Smooth muscle cell (in vitro differentiated cells): ENCODE results near the gene NR1H2. TPM values are rescaled to one million over a fixed set of nuclear protein-coding genes. Genes with fewer than 3 reads are reported as not detected.

Experiments used
- DNase-seq: peaks from one replicate; lab custom pipeline; 2025; ENCODE audit not compliant: unreplicated experiment; lab: John Stamatoyannopoulos, UW
- H2AFZ ChIP-seq: fragments of 200-600 bp; sonication (generic); 2 replicates; pipeline ENCODE4 v1.6.0; 2016; ENCODE audit warnings: antibody characterized with exemption, low read depth, mild to moderate bottlenecking
- H3F3A ChIP-seq: fragments of 200-600 bp; sonication (generic); 2 replicates; pipeline ENCODE4 v1.6.0; 2017; ENCODE audit warnings: antibody characterized with exemption, low read depth
- H3K27ac ChIP-seq: fragments of 200-600 bp; sonication (generic); 2 replicates; pipeline ENCODE4 v1.5.1; 2016; ENCODE audit warnings: low read depth, mild to moderate bottlenecking
- H3K27me3 ChIP-seq: fragments of 200-600 bp; sonication (generic); 2 replicates; pipeline ENCODE4 v1.6.1; 2016; ENCODE audit warnings: low read depth, mild to moderate bottlenecking
- H3K36me3 ChIP-seq: fragments of 200-600 bp; sonication (generic); 2 replicates; pipeline ENCODE4 v1.5.1; 2016; ENCODE audit warnings: low read depth
- H3K4me1 ChIP-seq: fragments of 200-600 bp; sonication (generic); 2 replicates; pipeline ENCODE4 v1.5.1; 2016; ENCODE audit warnings: low read depth
- H3K4me2 ChIP-seq: fragments of 200-600 bp; sonication (generic); 2 replicates; pipeline ENCODE4 v1.6.0; 2016; ENCODE audit warnings: mild to moderate bottlenecking
- H3K4me3 ChIP-seq: fragments of 200-600 bp; sonication (generic); 2 replicates; pipeline ENCODE4 v1.5.1; 2016; ENCODE audit warnings: mild to moderate bottlenecking
- H3K79me2 ChIP-seq: fragments of 200-600 bp; sonication (generic); 2 replicates; pipeline ENCODE4 v1.6.0; 2016; ENCODE audit warnings: low read depth, mild to moderate bottlenecking
- H3K9ac ChIP-seq: fragments of 200-600 bp; sonication (generic); 2 replicates; pipeline ENCODE4 v1.6.0; 2016; ENCODE audit warnings: low read depth
- H3K9me3 ChIP-seq: fragments of 200-600 bp; sonication (generic); replicated peaks from 2 replicates; pipeline ENCODE4 v1.5.1; 2016; ENCODE audit warnings: low read depth
- H4K20me1 ChIP-seq: fragments of 200-600 bp; sonication (generic); 2 replicates; pipeline ENCODE4 v1.6.0; 2016; ENCODE audit warnings: low read depth
- CTCF ChIP-seq: fragments of 200-600 bp; sonication (generic); IDR thresholded peaks from 2 replicates; pipeline ENCODE4 v1.5.1; 2017; ENCODE audit warnings: borderline replicate concordance, mild to moderate bottlenecking, antibody characterized with exemption; ENCODE audit not compliant: insufficient read depth, poor library complexity, severe bottlenecking
- WGBS: methylation state at CpG from one replicate; pipeline ENCODE4 v1.1.7; 2016; ENCODE audit warnings: low lambda C conversion rate; 5-methylcytosine and 5-hydroxymethylcytosine counted together
- polyA plus RNA-seq: library from polyadenylated mRNA; unstranded; fragments of >200 nt; fragmentation: Nextera tagmentation; extraction: Ambion mirVana; gene quantifications from 2 replicates; pipeline ENCODE4 v1.2.1, GENCODE V29; 2016
- total RNA-seq: library from RNA; depleted of rRNA; stranded (reverse); fragments of >200 nt; gene quantifications from 2 replicates; pipeline ENCODE4 v1.2.3, GENCODE V29; 2014

Gene NR1H2
- total and polyA plus RNA-seq, 2 experiments from 2014 or later = 39.5 to 69.7 TPM

- DNase-seq = no peak
- Histone ChIP-seq H3K4me2 (no peak overlapping the region), H3K36me3 (no peaks in the 10 kb centered on the region), H3K9ac (no peak overlapping the region), H3K4me1 (peaks cover 7% of the 10 kb centered on the region), H3K9me3 (no peaks in the 10 kb centered on the region), H3F3A (no peaks in the 10 kb centered on the region), H3K4me3 (no peak overlapping the region), H3K27ac (no peak overlapping the region), H4K20me1 (no peaks in the 10 kb centered on the region), H2AFZ (no peak overlapping the region), H3K79me2 (no peaks in the 10 kb centered on the region), H3K27me3 (peaks cover 28% of the 10 kb centered on the region)
- TF ChIP-seq CTCF = no peak
- WGBS = 96% methylated on average over 10 of the region's 22 CpGs
These were observed 39.4 kb downstream of the NR1H2 start for GRCh38 chr19:50415661-50416033.

- Histone ChIP-seq H3K9me3 (no peaks in the 10 kb centered on the region), H3K27ac (no peak overlapping the region), H3F3A (no peaks in the 10 kb centered on the region), H4K20me1 (no peaks in the 10 kb centered on the region), H3K4me3 (no peak overlapping the region), H3K4me2 (no peak overlapping the region), H3K9ac (no peak overlapping the region), H3K36me3 (no peaks in the 10 kb centered on the region), H3K27me3 (peaks cover 28% of the 10 kb centered on the region), H2AFZ (no peak overlapping the region), H3K4me1 (peaks cover 7% of the 10 kb centered on the region), H3K79me2 (no peaks in the 10 kb centered on the region)
- DNase-seq = no peak
- no peak for TF ChIP-seq CTCF
- 97% methylated on average over 27 of the region's 35 CpGs for WGBS
These were observed 40.0 kb downstream of the NR1H2 start for GRCh38 chr19:50416034-50416977.

GRCh38 chr19:50417111-50418081, 41.1 kb downstream of the NR1H2 start:
- Histone ChIP-seq H4K20me1 (no peaks in the 10 kb centered on the region), H3F3A (no peaks in the 10 kb centered on the region), H3K79me2 (no peaks in the 10 kb centered on the region), H2AFZ (no peak overlapping the region), H3K4me1 (peaks cover 7% of the 10 kb centered on the region), H3K9me3 (no peaks in the 10 kb centered on the region), H3K36me3 (no peaks in the 10 kb centered on the region), H3K27ac (no peak overlapping the region), H3K4me3 (no peak overlapping the region), H3K9ac (no peak overlapping the region), H3K4me2 (no peak overlapping the region), H3K27me3 (peaks cover 28% of the 10 kb centered on the region)
- WGBS = 84% methylated on average over 22 of the region's 42 CpGs
- DNase-seq = no peak
- no peak for TF ChIP-seq CTCF
